NCI-H524 (cell line): ENCODE data around the gene GRIK5.

Experiments
- DNase-seq, 2 experiments: peaks; one replicate each; lab custom pipeline; 2025; lab: John Stamatoyannopoulos, UW

Gene GRIK5

DNA sequence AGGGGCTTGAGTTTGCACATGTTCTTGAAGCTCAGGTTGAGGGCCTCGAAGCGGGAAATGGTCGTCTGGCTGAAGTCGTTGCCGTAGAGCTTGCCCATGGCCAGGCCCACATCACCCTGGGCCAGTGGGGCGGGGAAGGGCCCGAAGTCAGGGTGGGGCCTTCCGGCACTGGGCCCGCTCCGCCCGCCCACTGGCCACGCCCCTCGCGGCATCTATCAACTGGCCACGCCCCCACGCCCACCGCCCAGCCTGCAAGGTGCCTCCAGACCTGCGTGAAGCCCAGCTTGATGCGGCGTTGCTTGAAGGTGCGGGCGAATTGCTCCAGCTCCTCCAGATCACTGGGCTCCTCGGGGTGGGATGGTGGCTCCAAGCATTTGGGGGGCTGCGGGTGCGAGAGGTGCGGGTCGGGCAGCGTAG lies 25.8 kb upstream of the GRIK5 start:
- DNase-seq, result no peak

DNA sequence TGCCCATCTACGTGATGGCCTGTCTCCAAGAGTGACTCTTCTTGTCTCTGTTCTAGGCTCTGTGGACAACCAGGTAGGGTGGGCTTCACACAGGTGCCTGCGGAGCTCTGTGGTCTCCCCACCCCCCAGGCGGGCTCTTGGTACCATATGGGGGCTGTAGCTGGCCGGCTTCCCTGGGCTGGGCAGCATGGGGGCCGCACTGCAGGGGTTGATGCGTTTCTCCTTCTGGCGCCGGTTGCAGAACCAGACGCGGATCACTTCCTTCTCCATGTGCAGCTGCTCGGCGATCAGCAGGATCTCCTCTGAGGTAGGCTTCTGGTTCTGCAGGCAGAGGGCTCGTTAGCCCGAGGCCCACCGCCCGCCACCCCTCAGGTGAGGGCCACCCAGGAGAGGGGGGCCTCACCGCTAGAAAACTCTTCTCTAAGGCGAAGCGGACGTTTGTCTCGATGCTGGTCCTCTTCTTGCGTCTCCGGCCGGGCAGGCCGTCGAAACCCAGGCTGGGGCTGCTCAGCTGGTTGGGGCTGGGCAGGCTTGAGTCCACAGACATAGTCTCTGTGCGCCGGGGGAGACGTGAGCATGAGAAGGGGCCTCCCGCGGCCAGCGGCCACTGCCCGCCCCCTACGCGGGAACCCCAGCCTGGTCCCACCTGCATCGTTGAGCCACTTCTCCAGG lies 25.3 kb upstream of the GRIK5 start:
- no peak for DNase-seq

DNA sequence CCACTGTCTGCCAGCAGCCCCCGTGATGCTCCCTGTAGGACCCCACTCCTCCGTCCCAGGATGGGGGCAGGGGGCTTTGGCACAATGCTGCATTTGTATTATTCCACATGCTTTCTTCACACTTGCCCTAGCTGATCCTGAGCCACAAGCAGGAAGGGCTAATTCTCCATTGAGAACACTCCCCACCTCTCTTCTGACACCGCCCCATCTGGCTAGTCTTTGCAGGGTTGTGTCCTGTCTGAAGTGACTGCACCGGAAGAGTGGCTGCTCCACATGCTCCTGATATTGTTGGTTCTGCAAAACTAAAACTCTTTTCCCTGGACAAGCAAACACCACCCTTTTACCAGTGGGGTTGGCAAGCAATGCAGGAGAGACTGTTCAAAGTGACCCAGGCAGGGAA lies 23.9 kb upstream of the GRIK5 start:
- peak; percentile 11 to 33 for DNase-seq

DNA sequence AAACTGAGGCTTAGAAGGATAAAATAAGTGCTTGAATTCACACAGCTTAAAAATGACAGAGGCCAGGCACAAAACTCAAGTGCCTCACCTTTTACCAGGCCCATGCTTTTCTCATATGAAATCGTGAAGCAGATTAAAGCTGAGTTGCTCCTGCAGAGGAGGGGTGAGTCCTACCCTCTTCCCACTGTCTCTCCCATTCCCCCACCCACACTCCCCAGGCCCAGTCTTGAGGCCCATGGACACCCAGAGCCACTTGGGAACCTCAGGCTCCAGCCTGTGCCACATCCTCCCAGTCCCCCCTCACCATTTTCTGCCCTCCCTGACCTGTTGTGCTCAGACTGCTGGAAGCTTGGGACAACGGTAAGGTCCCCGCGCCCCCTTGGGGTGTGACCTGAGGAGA lies 23.5 kb upstream of the GRIK5 start:
- no peak for DNase-seq

DNA sequence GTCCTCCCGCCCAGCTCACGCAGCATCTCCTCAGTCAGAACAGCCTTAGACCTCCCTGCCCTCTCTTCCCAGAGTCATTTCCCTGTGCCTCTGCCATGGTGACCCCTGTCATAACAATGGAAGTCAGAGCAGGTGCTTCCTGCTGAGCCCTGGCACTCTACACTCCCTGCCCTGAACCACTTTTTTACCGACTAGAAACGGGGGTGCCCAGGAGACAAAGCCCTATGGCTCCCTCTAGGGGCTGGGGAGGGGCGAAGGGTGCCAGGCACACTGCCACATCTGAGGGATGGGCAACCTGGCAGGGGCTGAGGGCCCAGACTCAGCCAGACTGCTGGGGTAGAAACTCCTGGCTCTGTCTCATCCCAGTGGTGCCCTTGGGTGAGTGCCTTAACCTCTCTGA lies 22.3 kb upstream of the GRIK5 start:
- peak; percentile 55 to 77 for DNase-seq

DNA sequence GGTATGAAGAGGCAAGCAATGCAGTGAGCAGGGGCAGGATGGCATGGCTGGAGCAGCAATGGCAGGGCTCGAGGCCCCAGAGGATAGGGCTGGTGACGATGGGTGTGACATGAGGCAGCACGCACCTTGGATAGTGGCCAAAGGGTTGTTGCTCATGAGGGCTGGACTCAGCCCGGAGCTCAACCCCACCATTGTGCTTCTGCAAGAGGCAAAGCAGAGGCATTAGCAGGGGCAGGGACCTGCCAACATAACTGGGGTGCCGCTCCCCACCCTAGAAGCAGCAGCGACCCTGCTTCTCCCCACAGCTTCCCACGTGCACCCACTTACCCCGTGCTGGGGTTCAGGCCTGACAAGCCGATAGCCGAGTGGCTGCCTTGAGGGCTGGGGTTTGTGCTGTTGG lies 21.7 kb upstream of the GRIK5 start:
- DNase-seq, result peak in 1 of 2 experiments; percentile 37

DNA sequence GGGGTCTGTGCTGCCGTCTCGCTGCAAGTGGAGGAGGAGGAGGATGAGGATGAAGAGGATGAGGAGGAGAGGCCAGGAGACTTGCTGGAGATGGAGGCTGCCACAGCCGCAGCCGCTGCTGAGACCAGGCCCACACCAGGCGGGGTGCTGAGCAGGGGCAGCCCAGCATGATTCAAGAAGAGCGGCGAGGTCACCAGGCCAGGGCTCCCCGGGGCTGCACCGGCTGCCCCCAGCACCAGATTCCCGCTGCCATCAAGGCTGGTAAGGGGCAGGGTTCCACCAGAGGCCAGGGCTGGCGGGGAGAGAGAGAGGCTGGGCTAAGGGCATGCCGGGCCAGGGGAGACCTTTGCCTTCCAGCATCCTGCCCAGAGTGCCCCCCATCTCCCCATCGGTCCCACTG lies 21.3 kb upstream of the GRIK5 start:
- DNase-seq, result no peak

DNA sequence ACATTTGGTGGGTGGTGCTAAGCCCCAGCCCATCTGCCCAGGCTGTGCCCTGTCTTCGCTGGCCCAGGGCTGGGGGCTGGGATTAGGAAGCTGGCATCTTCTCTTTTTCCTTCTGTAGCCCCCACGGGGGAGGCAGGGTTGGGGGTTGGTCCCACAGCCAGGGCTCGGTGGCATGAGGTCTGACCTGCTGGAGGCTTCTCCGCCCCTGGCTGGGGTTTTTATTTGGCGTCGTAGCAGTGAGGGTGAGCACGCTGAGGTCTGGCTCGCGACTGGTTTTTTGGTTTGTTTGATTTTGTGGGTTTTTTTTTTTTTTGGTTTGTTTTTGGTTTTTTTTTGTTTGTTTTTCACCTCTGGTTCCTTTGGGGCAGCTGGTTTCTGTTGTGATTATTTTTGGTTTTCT lies 20.7 kb upstream of the GRIK5 start:
- peak; percentile 75 to 89 for DNase-seq

DNA sequence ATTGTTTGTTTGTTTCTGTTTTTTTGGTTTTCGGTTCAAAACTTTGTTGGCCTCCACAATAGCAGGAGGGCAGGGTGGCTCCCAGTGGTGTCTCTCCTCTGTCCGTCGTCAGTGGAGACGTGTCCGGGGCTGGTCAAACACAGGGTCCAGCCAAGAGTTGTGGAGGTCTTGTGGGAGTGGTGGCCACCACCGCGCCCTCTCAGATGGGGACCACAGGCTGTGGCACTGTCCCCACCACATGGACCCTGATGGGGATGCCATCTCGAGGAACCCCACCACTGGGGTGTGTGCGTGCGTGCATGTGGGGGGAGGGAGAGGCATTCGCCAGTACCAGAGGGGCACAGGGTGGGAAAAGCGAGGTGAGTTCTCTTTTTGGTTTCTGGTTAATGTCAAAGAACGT lies 19.8 kb upstream of the GRIK5 start:
- DNase-seq, result no peak

DNA sequence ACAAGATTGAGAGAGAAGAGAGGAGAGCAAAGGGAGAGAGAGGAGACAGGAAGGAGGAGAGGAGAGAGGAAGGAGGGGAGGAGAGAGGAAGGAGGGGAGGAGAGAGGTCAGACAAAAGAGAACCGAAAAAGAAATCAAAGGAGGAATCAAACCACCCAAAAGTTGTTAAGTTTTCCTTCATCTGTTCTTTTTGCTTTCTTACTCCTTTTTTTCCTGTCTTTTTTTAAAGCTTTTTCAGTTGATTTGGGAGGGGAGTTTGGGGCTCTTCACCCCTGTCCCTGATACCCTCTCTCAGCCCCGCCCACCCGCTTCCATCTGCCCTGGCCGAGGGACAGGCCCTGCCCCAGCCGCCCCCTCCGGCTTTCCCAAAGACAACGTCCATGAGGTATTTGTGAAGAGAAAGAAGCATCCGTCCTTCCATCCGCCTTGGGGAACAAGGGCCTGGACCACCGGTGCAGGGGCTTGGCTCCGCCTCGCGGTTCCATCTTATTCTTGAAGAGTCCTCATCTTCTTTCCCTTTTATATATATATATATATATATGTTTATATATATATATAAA lies 19.3 kb upstream of the GRIK5 start:
- DNase-seq, result no peak

DNA sequence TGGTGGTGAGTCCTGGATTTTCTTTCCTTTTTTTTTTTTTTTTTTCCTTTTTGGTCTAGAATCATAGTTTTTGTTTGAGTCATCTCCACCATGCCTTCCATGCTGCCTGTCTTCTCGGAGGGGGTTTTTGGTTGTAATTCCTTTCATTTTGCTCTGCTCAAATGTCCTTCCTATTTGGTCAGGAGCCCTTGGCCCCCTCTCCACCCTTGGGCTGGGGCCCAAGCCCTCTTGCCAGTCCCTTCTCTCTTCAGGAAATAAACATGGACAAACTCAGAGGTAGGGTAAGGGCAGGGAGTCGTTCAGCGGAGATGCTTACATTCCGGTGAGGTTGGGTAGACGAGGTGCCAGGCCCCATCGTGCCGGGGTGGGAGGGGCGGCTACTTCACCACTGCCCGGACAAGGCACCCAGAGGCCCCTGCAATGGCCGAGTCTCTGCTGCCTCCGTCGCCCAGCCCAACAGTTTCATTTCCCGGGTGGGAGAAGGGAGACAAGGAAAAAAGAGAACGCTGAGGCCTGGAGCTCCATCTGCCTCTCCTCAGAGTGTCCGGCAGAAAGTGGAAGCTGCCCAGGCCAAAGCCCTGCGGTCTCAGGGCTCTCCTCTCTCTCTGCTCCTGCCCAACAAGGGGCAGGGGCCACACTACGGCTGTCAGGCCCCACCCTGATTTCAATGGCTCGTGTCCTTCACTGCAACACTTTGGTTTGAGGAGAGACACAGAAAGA lies 18.6 kb upstream of the GRIK5 start:
- no peak for DNase-seq

DNA sequence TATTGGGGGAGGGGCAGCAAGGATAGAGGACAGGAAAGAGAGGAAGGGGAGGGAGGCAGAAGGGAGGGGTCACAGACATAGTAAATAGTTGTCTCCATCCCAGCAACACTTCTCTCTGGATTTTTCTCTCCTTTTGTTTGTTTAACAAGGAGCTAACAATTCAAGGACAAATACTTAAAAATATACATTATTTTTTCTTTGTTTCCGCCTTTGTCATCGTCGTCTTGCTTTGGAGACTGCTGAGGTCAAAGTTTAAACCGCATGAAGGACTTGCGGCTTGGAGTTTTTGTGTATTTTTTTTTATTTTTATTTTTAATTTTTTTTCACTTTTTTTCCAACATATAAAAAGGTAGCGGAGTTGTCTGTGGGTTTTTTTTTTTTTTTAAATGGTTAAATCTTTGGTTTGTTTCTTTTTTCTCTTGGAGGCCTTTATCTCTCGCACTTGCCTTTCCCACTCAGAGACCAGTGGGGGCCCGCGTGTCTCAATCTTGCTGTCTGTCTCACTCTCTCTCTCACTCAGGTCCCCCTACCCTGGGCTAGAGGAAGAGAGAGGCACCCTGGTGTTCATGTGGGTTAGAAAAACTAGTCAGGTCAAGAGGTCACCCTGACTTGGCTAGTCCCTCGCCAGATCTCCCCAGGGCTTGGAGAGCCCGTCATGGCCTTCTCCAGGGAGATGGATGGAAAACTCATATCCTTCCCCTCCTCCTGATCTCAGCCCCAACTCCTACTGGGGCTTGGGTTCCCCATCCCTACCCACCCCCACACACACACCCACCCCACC lies 17.0 kb upstream of the GRIK5 start:
- no peak for DNase-seq

DNA sequence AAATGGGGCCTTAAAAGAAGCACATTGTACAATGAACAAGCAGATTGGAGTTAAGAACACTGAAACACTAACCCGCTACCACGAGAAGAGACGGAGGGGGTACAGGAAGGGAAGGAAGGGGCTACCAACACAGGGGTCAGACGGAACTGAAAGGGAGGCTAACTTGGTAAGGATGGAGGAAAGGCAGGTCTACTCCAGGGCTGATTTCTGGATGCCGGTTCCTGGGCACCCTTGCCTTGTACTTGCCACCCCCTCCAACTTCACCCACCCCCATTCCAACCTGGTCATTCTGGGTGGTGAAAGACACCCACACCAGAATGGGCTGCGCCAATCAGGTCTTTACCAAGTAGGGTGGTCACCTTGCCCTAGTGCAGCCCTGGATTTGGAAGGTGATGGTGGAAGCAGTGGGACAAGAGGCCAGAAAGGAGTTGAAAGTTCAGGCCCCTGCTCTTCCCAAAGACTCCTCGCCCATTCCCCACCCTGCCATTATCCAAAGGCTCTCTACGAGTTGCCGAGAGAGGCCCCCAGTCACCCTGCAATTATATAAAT lies 16.3 kb upstream of the GRIK5 start:
- DNase-seq, result no peak

DNA sequence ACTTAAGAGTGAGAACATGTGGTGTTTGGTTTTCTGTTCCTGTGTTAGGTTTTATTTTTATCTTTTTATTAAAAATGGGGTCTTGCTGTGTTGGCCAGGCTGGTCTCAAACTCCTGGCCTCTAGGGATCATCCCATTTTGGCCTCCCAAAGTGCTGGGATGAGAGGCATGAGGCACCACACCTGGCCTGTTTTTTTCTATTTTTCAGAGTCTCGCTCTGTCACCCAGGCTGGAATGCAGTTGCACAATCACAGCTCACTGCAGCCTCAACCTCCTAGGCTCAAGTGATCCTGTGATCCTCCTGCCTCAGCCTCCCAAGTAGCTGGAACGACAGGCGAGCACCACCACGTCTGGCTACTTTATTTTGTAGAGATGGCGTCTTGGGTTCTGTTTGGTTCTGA lies 13.5 kb upstream of the GRIK5 start:
- DNase-seq, result no peak

DNA sequence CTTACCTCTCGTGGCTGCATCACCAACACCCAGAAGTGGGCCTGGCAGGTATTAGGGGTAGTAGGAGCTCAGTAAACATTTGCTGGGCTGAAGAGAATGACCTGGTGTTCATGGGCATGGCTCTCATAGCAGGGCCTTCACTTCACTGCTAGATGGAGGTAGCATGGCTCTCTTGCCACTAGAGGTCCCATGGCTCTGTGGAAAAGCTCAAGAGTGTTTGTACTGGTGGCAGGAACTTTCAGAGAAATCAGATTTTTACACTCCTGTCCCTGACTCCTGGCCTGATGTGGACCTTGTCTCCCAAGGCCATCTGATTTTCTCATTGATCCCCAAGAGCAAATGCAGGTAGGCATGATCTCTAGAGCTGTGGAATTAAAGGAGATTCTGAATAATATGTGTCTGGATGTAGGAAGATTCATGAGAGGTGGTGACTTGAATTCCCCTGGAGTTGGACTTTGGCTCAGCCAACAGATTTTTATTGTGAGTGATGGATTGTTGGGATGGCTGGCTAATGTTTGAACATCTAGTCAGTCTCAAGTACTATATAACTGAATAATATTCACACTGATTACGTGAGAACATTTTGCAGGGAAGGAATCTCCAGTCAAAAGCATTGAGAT lies 11.7 kb upstream of the GRIK5 start:
- peak; percentile 37 to 76 for DNase-seq

DNA sequence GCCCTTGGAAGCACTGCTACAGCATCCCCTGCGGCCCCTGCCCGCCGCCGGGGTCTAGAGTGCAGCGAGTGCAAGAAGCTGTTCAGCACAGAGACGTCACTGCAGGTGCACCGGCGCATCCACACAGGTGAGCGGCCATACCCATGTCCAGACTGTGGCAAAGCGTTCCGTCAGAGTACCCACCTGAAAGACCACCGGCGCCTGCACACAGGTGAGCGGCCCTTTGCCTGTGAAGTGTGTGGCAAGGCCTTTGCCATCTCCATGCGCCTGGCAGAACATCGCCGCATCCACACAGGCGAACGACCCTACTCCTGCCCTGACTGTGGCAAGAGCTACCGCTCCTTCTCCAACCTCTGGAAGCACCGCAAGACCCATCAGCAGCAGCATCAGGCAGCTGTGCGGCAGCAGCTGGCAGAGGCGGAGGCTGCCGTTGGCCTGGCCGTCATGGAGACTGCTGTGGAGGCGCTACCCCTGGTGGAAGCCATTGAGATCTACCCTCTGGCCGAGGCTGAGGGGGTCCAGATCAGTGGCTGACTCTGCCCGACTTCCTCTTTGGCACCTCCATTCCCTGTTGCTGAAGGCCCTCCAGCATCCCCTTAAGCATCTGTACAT lies 10.9 kb upstream of the GRIK5 start:
- DNase-seq, result no peak

DNA sequence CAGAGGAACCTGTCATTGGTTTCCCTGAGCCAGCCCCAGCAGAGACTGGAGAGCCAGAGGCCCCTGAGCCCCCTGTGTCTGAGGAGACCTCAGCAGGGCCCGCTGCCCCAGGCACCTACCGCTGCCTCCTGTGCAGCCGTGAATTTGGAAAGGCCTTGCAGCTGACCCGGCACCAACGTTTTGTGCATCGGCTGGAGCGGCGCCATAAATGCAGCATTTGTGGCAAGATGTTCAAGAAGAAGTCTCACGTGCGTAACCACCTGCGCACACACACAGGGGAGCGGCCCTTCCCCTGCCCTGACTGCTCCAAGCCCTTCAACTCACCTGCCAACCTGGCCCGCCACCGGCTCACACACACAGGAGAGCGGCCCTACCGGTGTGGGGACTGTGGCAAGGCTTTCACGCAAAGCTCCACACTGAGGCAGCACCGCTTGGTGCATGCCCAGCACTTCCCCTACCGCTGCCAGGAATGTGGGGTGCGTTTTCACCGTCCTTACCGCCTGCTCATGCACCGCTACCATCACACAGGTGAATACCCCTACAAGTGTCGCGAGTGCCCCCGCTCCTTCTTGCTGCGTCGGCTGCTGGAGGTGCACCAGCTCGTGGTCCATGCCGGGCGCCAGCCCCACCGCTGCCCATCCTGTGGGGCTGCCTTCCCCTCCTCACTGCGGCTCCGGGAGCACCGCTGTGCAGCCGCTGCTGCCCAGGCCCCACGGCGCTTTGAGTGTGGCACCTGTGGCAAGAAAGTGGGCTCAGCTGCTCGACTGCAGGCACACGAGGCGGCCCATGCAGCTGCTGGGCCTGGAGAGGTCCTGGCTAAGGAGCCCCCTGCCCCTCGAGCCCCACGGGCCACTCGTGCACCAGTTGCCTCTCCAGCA lies 10.1 kb upstream of the GRIK5 start:
- DNase-seq, result no peak

DNA sequence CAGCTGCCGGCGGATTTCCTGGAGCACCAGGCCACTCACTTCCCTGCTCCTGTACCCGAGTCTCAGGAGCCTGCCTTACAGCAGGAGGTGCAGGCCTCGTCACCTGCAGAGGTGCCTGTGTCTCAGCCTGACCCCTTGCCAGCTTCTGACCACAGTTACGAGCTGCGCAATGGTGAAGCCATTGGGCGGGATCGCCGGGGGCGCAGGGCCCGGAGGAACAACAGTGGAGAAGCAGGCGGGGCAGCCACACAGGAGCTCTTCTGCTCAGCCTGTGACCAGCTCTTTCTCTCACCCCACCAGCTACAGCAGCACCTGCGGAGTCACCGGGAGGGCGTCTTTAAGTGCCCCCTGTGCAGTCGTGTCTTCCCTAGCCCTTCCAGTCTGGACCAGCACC lies 9.3 kb upstream of the GRIK5 start:
- DNase-seq, result no peak

DNA sequence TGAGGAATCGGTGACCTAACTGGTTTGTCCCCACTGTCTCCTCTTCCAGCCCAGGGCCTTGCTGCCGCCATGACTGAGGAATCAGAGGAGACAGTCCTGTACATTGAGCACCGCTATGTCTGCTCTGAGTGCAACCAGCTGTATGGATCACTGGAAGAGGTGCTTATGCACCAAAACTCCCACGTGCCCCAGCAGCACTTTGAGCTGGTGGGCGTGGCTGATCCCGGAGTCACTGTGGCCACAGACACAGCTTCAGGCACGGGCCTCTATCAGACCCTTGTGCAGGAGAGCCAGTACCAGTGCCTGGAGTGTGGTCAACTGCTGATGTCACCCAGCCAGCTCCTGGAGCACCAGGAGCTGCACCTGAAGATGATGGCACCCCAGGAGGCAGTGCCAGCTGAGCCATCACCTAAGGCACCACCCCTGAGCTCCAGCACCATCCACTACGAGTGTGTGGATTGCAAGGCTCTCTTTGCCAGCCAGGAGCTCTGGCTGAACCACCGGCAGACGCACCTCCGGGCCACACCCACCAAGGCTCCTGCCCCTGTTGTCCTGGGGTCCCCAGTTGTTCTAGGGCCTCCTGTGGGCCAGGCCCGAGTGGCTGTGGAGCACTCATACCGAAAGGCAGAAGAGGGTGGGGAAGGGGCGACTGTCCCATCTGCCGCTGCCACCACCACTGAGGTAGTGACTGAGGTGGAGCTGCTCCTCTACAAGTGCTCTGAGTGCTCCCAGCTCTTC lies 8.7 kb upstream of the GRIK5 start:
- no peak for DNase-seq

DNA sequence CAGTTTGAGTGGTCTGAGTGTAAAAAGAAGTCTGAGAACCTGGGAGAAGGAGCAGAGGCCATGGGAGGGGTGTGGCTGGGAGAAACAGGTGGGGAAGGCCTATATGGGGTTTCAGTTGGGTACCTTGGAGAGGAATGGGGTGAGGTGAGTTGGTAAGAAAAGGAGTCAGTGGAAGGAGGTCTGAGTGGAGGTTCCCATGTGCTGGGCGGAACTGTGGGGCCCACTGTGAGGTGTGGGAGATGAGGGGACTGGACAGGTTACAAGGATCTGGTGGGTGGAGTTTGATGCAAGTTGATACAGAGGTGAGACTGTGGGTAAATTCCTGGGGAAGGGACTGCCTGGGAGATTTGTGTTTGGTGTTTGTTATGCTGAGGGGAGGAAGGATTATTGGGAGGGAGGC lies 8.1 kb upstream of the GRIK5 start:
- no peak for DNase-seq
